WTC11 (cell line): ENCODE measurements around the gene MFSD2A. TPM values are rescaled to one million over a fixed set of nuclear protein-coding genes. Genes with fewer than 3 reads are reported as not detected.

Source experiments
- ATAC-seq: fragments of 200-7000 bp; cut with Tn5 transposase; 2 replicates; pipeline ENCODE4 v1.10.0; 2021; ENCODE audit warnings: mild to moderate bottlenecking, moderate library complexity
- CTCF ChIA-PET: fragments of 300-600 bp; sonication (Branson Sonifier 250); formaldehyde crosslinking; loops from one replicate; lab custom pipeline; 2021; ENCODE audit warnings: antibody characterized with exemption; lab: Charles Lee
- POLR2A ChIA-PET: fragments of 350-600 bp; sonication (Branson Sonifier 250); formaldehyde crosslinking; loops from one replicate; lab custom pipeline; 2021; ENCODE audit warnings: antibody characterized with exemption; lab: Charles Lee
- DNase-seq: peaks from one replicate; pipeline ENCODE4 v3.0.0; 2021; ENCODE audit warnings: low spot score
- H3K27ac Mint-ChIP-seq: 2 replicates; pipeline ENCODE4 v1.8.0; 2021; ENCODE audit warnings: mixed read lengths
- H3K27me3 Mint-ChIP-seq: 2 replicates; pipeline ENCODE4 v1.8.0; 2021; ENCODE audit warnings: low read depth, mild to moderate bottlenecking, moderate library complexity, mixed read lengths
- H3K36me3 Mint-ChIP-seq: 2 replicates; pipeline ENCODE4 v1.8.0; 2021; ENCODE audit warnings: mixed read lengths
- H3K4me1 Mint-ChIP-seq: 2 replicates; pipeline ENCODE4 v1.8.0; 2022; ENCODE audit warnings: mixed read lengths
- H3K4me3 Mint-ChIP-seq: 2 replicates; pipeline ENCODE4 v1.8.0; 2021; ENCODE audit warnings: mild to moderate bottlenecking, moderate library complexity, mixed read lengths
- H3K9me3 Mint-ChIP-seq: 2 replicates; pipeline ENCODE4 v1.8.0; 2021; ENCODE audit warnings: mixed read lengths
- ATF3 ChIP-seq: sonication (generic); formaldehyde crosslinking; conservative IDR thresholded peaks from 2 replicates; pipeline ENCODE4 v1.8.1; 2022; ENCODE audit warnings: mild to moderate bottlenecking, missing genetic modification reagents
- CREM ChIP-seq: sonication (generic); formaldehyde crosslinking; IDR thresholded peaks from 2 replicates; pipeline ENCODE4 v1.8.1; 2022; ENCODE audit warnings: mild to moderate bottlenecking, missing genetic modification reagents, moderate library complexity
- GRHL2 ChIP-seq: fragments of 250-450 bp; sonication (Bioruptor Pico); IDR thresholded peaks from 2 replicates; pipeline ENCODE4 v1.8.0; 2022; ENCODE audit warnings: mild to moderate bottlenecking, moderate library complexity; ENCODE audit not compliant: insufficient replicate concordance, severe bottlenecking
- IRF2 ChIP-seq: sonication (generic); formaldehyde crosslinking; IDR thresholded peaks from 2 replicates; pipeline ENCODE4 v1.8.0; 2022; ENCODE audit warnings: low read depth, missing genetic modification reagents, borderline replicate concordance
- MLX ChIP-seq: sonication (generic); formaldehyde crosslinking; IDR thresholded peaks from 2 replicates; pipeline ENCODE4 v1.8.1; 2023; ENCODE audit warnings: mild to moderate bottlenecking, missing genetic modification reagents, moderate library complexity
- NFE2L1 ChIP-seq: sonication (generic); formaldehyde crosslinking; IDR thresholded peaks from 2 replicates; pipeline ENCODE4 v1.8.1; 2023; ENCODE audit warnings: missing genetic modification reagents
- NR1H2 ChIP-seq: sonication (generic); formaldehyde crosslinking; IDR thresholded peaks from 2 replicates; pipeline ENCODE4 v1.9.0; 2021; ENCODE audit warnings: mild to moderate bottlenecking, moderate library complexity, missing genetic modification reagents
- NR2C2 ChIP-seq: sonication (generic); formaldehyde crosslinking; IDR thresholded peaks from 2 replicates; pipeline ENCODE4 v1.8.0; 2022; ENCODE audit warnings: mild to moderate bottlenecking, missing genetic modification reagents
- PRDM15 ChIP-seq: sonication (generic); formaldehyde crosslinking; IDR thresholded peaks from 2 replicates; pipeline ENCODE4 v1.8.0; 2022; ENCODE audit warnings: missing genetic modification reagents
- PREB ChIP-seq: sonication (generic); formaldehyde crosslinking; IDR thresholded peaks from 2 replicates; pipeline ENCODE4 v1.8.1; 2022; ENCODE audit warnings: mild to moderate bottlenecking, missing genetic modification reagents, moderate library complexity, borderline replicate concordance
- STAT6 ChIP-seq: sonication (generic); formaldehyde crosslinking; conservative IDR thresholded peaks from 2 replicates; pipeline ENCODE4 v1.8.1; 2023; ENCODE audit warnings: mild to moderate bottlenecking, low read depth, missing genetic modification reagents, moderate library complexity
- ZNF396 ChIP-seq: fragments of 250-450 bp; sonication (Bioruptor Pico); IDR thresholded peaks from 2 replicates; pipeline ENCODE4 v1.8.0; 2021; ENCODE audit warnings: mild to moderate bottlenecking, moderate library complexity, borderline replicate concordance
- ZNF423 ChIP-seq: fragments of 250-450 bp; sonication (Bioruptor Pico); IDR thresholded peaks from 2 replicates; pipeline ENCODE4 v2.1.2; 2022; ENCODE audit warnings: mild to moderate bottlenecking, moderate library complexity
- ZNF532 ChIP-seq: fragments of 250-450 bp; sonication (Bioruptor Pico); IDR thresholded peaks from 2 replicates; pipeline ENCODE4 v1.9.0; 2021; ENCODE audit warnings: mild to moderate bottlenecking, borderline replicate concordance
- ZSCAN18 ChIP-seq: fragments of 250-450 bp; sonication (Bioruptor Pico); IDR thresholded peaks from 2 replicates; pipeline ENCODE4 v2.1.2; 2022; ENCODE audit warnings: mild to moderate bottlenecking, moderate library complexity
- total RNA-seq: library from RNA; stranded (reverse); gene quantifications from 3 replicates; pipeline ENCODE4 v1.2.3, GENCODE V29; 2021

The MFSD2A gene
- total RNA-seq, 1 experiment from 2014 or later: 14.0 TPM

- TF ChIP-seq NR1H2 (CRISPR knock-in tag): no peak
- no peak for TF ChIP-seq PREB (CRISPR knock-in tag)
- no peak for TF ChIP-seq MLX (CRISPR knock-in tag)
- TF ChIP-seq GRHL2 (CRISPR knock-in tag): no peak
- no peak for TF ChIP-seq ATF3 (CRISPR knock-in tag)
- no peak for TF ChIP-seq ZNF396 (CRISPR knock-in tag)
- TF ChIP-seq STAT6 (CRISPR knock-in tag): no peak
- TF ChIP-seq, all 79 proteins: peak for 0
Observed at GRCh38 chr1:39984951-39985350, 30.0 kb downstream of the MFSD2A start (continued).

- H3K4me1 Mint-ChIP-seq: peaks cover 8% of the 10 kb centered on the region
- H3K27ac Mint-ChIP-seq: no peak overlapping the region
- CTCF ChIA-PET: no interaction called here
- H3K27me3 Mint-ChIP-seq: no peaks in the 10 kb centered on the region; the same call in 1 of the 2 replicates
- ATAC-seq (no peak), DNase-seq (no peak)
- H3K9me3 Mint-ChIP-seq: peaks cover 3% of the 10 kb centered on the region; the same call in 1 of the 2 replicates
- H3K36me3 Mint-ChIP-seq: no peaks in the 10 kb centered on the region
- no peak overlapping the region for H3K4me3 Mint-ChIP-seq
- POLR2A ChIA-PET: no interaction called here
- TF ChIP-seq PRDM15 (CRISPR knock-in tag): no peak
- TF ChIP-seq PREB (CRISPR knock-in tag): no peak
- no peak for TF ChIP-seq ZSCAN18 (CRISPR knock-in tag)
- TF ChIP-seq CREM (CRISPR knock-in tag): no peak
- no peak for TF ChIP-seq NR2C2 (CRISPR knock-in tag)
- no peak for TF ChIP-seq IRF2 (CRISPR knock-in tag)
- no peak for TF ChIP-seq ZNF532 (CRISPR knock-in tag)
- no peak for TF ChIP-seq ZNF423 (CRISPR knock-in tag)
- TF ChIP-seq NFE2L1: no peak
Observed at GRCh38 chr1:39987869-39988268, 32.9 kb downstream of the MFSD2A start.
